GM23248 (cell line): ENCODE results near the gene FMOD. TPM values are rescaled to one million over a fixed set of nuclear protein-coding genes. Genes with fewer than 3 reads are reported as not detected.

Experiments used
- DNase-seq: peaks from one replicate; pipeline ENCODE4 v3.0.0-alpha.2; 2015
- H2AFZ ChIP-seq: fragments of 200-600 bp; sonication (generic); 2 replicates; pipeline ENCODE4 v1.6.1; 2016; ENCODE audit warnings: antibody characterized with exemption
- H3F3A ChIP-seq: fragments of 200-600 bp; sonication (generic); 2 replicates; pipeline ENCODE4 v1.6.1; 2016; ENCODE audit warnings: mild to moderate bottlenecking, antibody characterized with exemption, mixed run types; ENCODE audit not compliant: insufficient read depth
- H3K27ac ChIP-seq: fragments of 200-600 bp; sonication (generic); 2 replicates; pipeline ENCODE4 v1.5.1; 2016; ENCODE audit warnings: mild to moderate bottlenecking
- H3K27me3 ChIP-seq: fragments of 200-600 bp; sonication (generic); replicated peaks from 2 replicates; pipeline ENCODE4 v1.6.1; 2016; ENCODE audit warnings: mild to moderate bottlenecking; ENCODE audit not compliant: insufficient read depth
- H3K36me3 ChIP-seq: fragments of 200-600 bp; sonication (generic); 2 replicates; pipeline ENCODE4 v1.6.1; 2016; ENCODE audit warnings: low read depth, mild to moderate bottlenecking
- H3K4me1 ChIP-seq: fragments of 200-600 bp; sonication (generic); 2 replicates; pipeline ENCODE4 v1.6.1; 2016; ENCODE audit warnings: mild to moderate bottlenecking; ENCODE audit not compliant: insufficient read depth
- H3K4me2 ChIP-seq: fragments of 200-600 bp; sonication (generic); one replicate; pipeline ENCODE4 v1.6.1; 2016; ENCODE audit warnings: mild to moderate bottlenecking; ENCODE audit not compliant: unreplicated experiment
- H3K4me3 ChIP-seq: fragments of 200-600 bp; sonication (generic); 2 replicates; pipeline ENCODE4 v1.5.1; 2016; ENCODE audit warnings: mild to moderate bottlenecking
- H3K79me2 ChIP-seq: fragments of 200-600 bp; sonication (generic); 2 replicates; pipeline ENCODE4 v1.6.1; 2016; ENCODE audit warnings: mild to moderate bottlenecking; ENCODE audit not compliant: insufficient read depth
- H3K9ac ChIP-seq: fragments of 200-600 bp; sonication (generic); 2 replicates; pipeline ENCODE4 v1.6.1; 2016; ENCODE audit warnings: mild to moderate bottlenecking
- H3K9me2 ChIP-seq: fragments of 200-600 bp; sonication (generic); 2 replicates; pipeline ENCODE4 v1.6.1; 2016; ENCODE audit warnings: mixed run types, mild to moderate bottlenecking, moderate library complexity; ENCODE audit not compliant: insufficient read depth
- H3K9me3 ChIP-seq: fragments of 200-600 bp; sonication (generic); one replicate; pipeline ENCODE4 v1.6.1; 2017; ENCODE audit warnings: low read depth
- H4K20me1 ChIP-seq: fragments of 200-600 bp; sonication (generic); 2 replicates; pipeline ENCODE4 v1.6.0; 2016; ENCODE audit not compliant: insufficient read depth
- EZH2 ChIP-seq: fragments of 200-600 bp; sonication (generic); IDR thresholded peaks from 2 replicates; pipeline ENCODE4 v1.6.1; 2018; ENCODE audit warnings: antibody characterized with exemption, mild to moderate bottlenecking; ENCODE audit not compliant: insufficient read depth, poor library complexity, severe bottlenecking
- EZH2phosphoT487 ChIP-seq: fragments of 200-600 bp; sonication (generic); IDR thresholded peaks from 2 replicates; pipeline ENCODE4 v1.6.1; 2018; ENCODE audit warnings: antibody characterized with exemption, moderate library complexity, mild to moderate bottlenecking, low read depth; ENCODE audit not compliant: insufficient read depth
- WGBS, 2 experiments: methylation state at CpG; one replicate each; pipeline ENCODE4 v1.1.6; 2015 to 2017; ENCODE audit warnings: low lambda C conversion rate in 2 of 2, low coverage in 1 of 2; ENCODE audit errors: missing lambda C conversion rate in 2 of 2; 5-methylcytosine and 5-hydroxymethylcytosine counted together
- in situ Hi-C: fragments of 300-500 bp; cut with MboI; formaldehyde crosslinking; loops from 2 replicates; pipeline ENCODE4 v1.15.0; 2020
- polyA plus RNA-seq: library from polyadenylated mRNA; unstranded; fragments of >200 nt; fragmentation: Nextera tagmentation; extraction: Ambion mirVana; gene quantifications from 2 replicates; pipeline ENCODE4 v1.2.1, GENCODE V29; 2016
- total RNA-seq: library from RNA; depleted of rRNA; stranded (reverse); fragments of >200 nt; shearing (Covaris generic); gene quantifications from 2 replicates; pipeline ENCODE4 v1.2.3, GENCODE V29; 2014

Gene FMOD
- total and polyA plus RNA-seq, 2 experiments from 2014 or later = 11.4 to 14.6 TPM

- TF ChIP-seq EZH2 = no peak
- no peak for TF ChIP-seq EZH2phosphoT487
- peak overlapping the region; percentile 86 for H2AFZ ChIP-seq
- H3K9ac ChIP-seq = peak overlapping the region; percentile 78
- H3K4me3 ChIP-seq = peak overlapping the region; percentile 84
- no peaks in the 10 kb centered on the region for H4K20me1 ChIP-seq
- H3K36me3 ChIP-seq = no peaks in the 10 kb centered on the region
- H3K9me2 ChIP-seq = no peaks in the 10 kb centered on the region
- WGBS, 2 experiments = 1 to 2% methylated on average over 17 to 19 of the region's 21 CpGs
- H3K79me2 ChIP-seq = no peaks in the 10 kb centered on the region
- DNase-seq = peak; percentile 45
- no peaks in the 10 kb centered on the region; the same call in 1 of the 2 replicates for H3F3A ChIP-seq
- H3K4me1 ChIP-seq = 0 out of 2 replicates have a peak, but pooled peaks cover 3% of the 10 kb centered on the region
- no peaks in the 10 kb centered on the region for H3K9me3 ChIP-seq
- H3K27ac ChIP-seq = no peak overlapping the region
- in situ Hi-C loops = no loop called here
- no peaks in the 10 kb centered on the region for H3K27me3 ChIP-seq
- H3K4me2 ChIP-seq = peak overlapping the region; percentile 96
Measured at GRCh38 chr1:203305809-203306088, 45.2 kb downstream of the FMOD start.

GRCh38 chr1:203304919-203305808 is 45.8 kb downstream of the FMOD start, which contains the start of gene BTG2:
Gene BTG2, plus strand, starts transcription at chr1:203305519. Its CDS starts 88 bp downstream, at chr1:203305607.
- H3F3A ChIP-seq = no peaks in the 10 kb centered on the region; the same call in 1 of the 2 replicates
- no peaks in the 10 kb centered on the region for H3K9me3 ChIP-seq
- H4K20me1 ChIP-seq = no peaks in the 10 kb centered on the region
- H3K9me2 ChIP-seq = no peaks in the 10 kb centered on the region
- H3K36me3 ChIP-seq = no peaks in the 10 kb centered on the region
- no peaks in the 10 kb centered on the region for H3K27me3 ChIP-seq
- peak within 1 kb of the TSS; percentile 84 for H3K4me3 ChIP-seq
- H2AFZ ChIP-seq = peak within 1 kb of the TSS; percentile 87
- peak within 1 kb of the TSS; percentile 36; the same call in 1 of the 2 replicates for H3K27ac ChIP-seq
- H3K4me2 ChIP-seq = peak within 1 kb of the TSS; percentile 96
- 0 out of 2 replicates have a peak, but pooled peaks cover 3% of the 10 kb centered on the region for H3K4me1 ChIP-seq
- no peaks in the 10 kb centered on the region for H3K79me2 ChIP-seq
- peak within 1 kb of the TSS; percentile 78 for H3K9ac ChIP-seq
- no peak for TF ChIP-seq EZH2phosphoT487
- no peak for TF ChIP-seq EZH2
- 5 to 6% methylated on average over 55 to 72 of the region's 79 CpGs for WGBS, 2 experiments
- peak; percentile 94 for DNase-seq
- in situ Hi-C loops = no loop called here

- H3K27ac ChIP-seq = 0 out of 2 replicates have a peak overlapping the region, but pooled peaks have one; percentile 27
- peak overlapping the region; percentile 84 for H3K4me3 ChIP-seq
- peak overlapping the region; percentile 74 for H3K4me2 ChIP-seq
- H3K9ac ChIP-seq = peak overlapping the region; percentile 78
- H3K36me3 ChIP-seq = no peaks in the 10 kb centered on the region
- WGBS, 2 experiments = 82 to 85% methylated on average over 9 of the region's 9 CpGs
- no peaks in the 10 kb centered on the region for H3K9me3 ChIP-seq
- in situ Hi-C loops = no loop called here
- no peaks in the 10 kb centered on the region for H3K9me2 ChIP-seq
- no peaks in the 10 kb centered on the region; the same call in 1 of the 2 replicates for H3F3A ChIP-seq
- H4K20me1 ChIP-seq = no peaks in the 10 kb centered on the region
- H3K27me3 ChIP-seq = peaks cover 2% of the 10 kb centered on the region; the same call in 1 of the 2 replicates
- 0 out of 2 replicates have a peak, but pooled peaks cover 3% of the 10 kb centered on the region for H3K4me1 ChIP-seq
- TF ChIP-seq EZH2phosphoT487 (no peak), EZH2 (no peak)
- H2AFZ ChIP-seq = peak overlapping the region; percentile 87
- no peaks in the 10 kb centered on the region for H3K79me2 ChIP-seq
- no peak for DNase-seq
Measured at GRCh38 chr1:203304391-203304918, 46.5 kb downstream of the FMOD start.

- Histone ChIP-seq H3K9me3 (no peaks in the 10 kb centered on the region), H3K4me1 (0 out of 2 replicates have a peak, but pooled peaks cover 3% of the 10 kb centered on the region), H3K9me2 (no peaks in the 10 kb centered on the region), H3K4me3 (no peak overlapping the region), H3K4me2 (no peak overlapping the region), H4K20me1 (no peaks in the 10 kb centered on the region), H3K9ac (no peak overlapping the region), H3F3A (no peaks in the 10 kb centered on the region; the same call in 1 of the 2 replicates), H3K27me3 (peaks cover 8% of the 10 kb centered on the region; the same call in 1 of the 2 replicates), H3K36me3 (no peaks in the 10 kb centered on the region), H3K27ac (no peak overlapping the region), H2AFZ (no peak overlapping the region), H3K79me2 (no peaks in the 10 kb centered on the region)
- WGBS, 2 experiments = 55 to 69% methylated on average over 3 of the region's 3 CpGs
- in situ Hi-C loops = no loop called here
- TF ChIP-seq EZH2phosphoT487 (no peak), EZH2 (no peak)
- no peak for DNase-seq
Measured at GRCh38 chr1:203302894-203303293, 48.0 kb downstream of the FMOD start.
